Stimulated activated naive B cell treated with anti-CD40 and anti-IgM and Interleukin-4, amounts not matched to agents 10 μg/mL and 1 μg/mL and 100 μg/mL, for 72 hours (primary cell): ENCODE measurements around the gene OTX1.

Experiments used
- ATAC-seq, 2 donors: fragments of 150-1000 bp; cut with Tn5 transposase; replicated peaks; 2 replicates each; pipeline ENCODE4 v1.10.0; 2021; ENCODE audit warnings: moderate library complexity in 1 of 2
- DNase-seq: peaks from one replicate; pipeline ENCODE4 v3.0.0; 2021
- H3K27ac Mint-ChIP-seq: one replicate; pipeline ENCODE4 v1.8.0; 2022; ENCODE audit warnings: mild to moderate bottlenecking, mixed read lengths
- H3K27me3 Mint-ChIP-seq, 2 donors: one replicate each; pipeline ENCODE4 v1.8.0; 2022; ENCODE audit warnings: mixed read lengths in 2 of 2
- H3K36me3 Mint-ChIP-seq, 2 donors: one replicate each; pipeline ENCODE4 v1.8.0; 2022; ENCODE audit warnings: mixed read lengths in 2 of 2, mild to moderate bottlenecking in 1 of 2
- H3K4me1 Mint-ChIP-seq, 2 donors: one replicate each; pipeline ENCODE4 v1.8.0; 2022; ENCODE audit warnings: mixed read lengths in 2 of 2, mild to moderate bottlenecking in 1 of 2
- H3K4me3 Mint-ChIP-seq, 2 donors: one replicate each; pipeline ENCODE4 v1.8.0; 2022; ENCODE audit warnings: mild to moderate bottlenecking in 2 of 2, mixed read lengths in 2 of 2, moderate library complexity in 1 of 2
- H3K9me3 Mint-ChIP-seq, 2 donors: one replicate each; pipeline ENCODE4 v1.8.0; 2022; ENCODE audit warnings: mixed read lengths in 2 of 2, mild to moderate bottlenecking in 1 of 2

OTX1 gene

GRCh38 chr2:63035169-63035568, 15.5 kb upstream of the OTX1 start:
- DNase-seq: no peak
- ATAC-seq: no peak
- Mint-ChIP-seq H3K4me1 (no peaks in the 10 kb centered on the region), H3K27ac (no peak overlapping the region), H3K9me3 (no peaks in the 10 kb centered on the region), H3K4me3 (no peak overlapping the region), H3K27me3 (no peaks in the 10 kb centered on the region), H3K36me3 (peaks cover 4 to 6% of the 10 kb centered on the region in 2 donors)

- DNase-seq (no peak), ATAC-seq (no peak)
- no peak overlapping the region for H3K27ac Mint-ChIP-seq
- no peaks in the 10 kb centered on the region for H3K27me3 Mint-ChIP-seq
- no peaks in the 10 kb centered on the region for H3K9me3 Mint-ChIP-seq
- no peaks in the 10 kb centered on the region for H3K4me1 Mint-ChIP-seq
- H3K36me3 Mint-ChIP-seq: peaks cover 4 to 5% of the 10 kb centered on the region in 2 donors
- H3K4me3 Mint-ChIP-seq: no peak overlapping the region
Measured at GRCh38 chr2:63035660-63036059, 15.0 kb upstream of the OTX1 start.

GRCh38 chr2:63038034-63038433, 12.6 kb upstream of the OTX1 start:
- H3K4me1 Mint-ChIP-seq: no peaks in the 10 kb centered on the region
- no peak overlapping the region for H3K27ac Mint-ChIP-seq
- no peak overlapping the region for H3K4me3 Mint-ChIP-seq
- H3K9me3 Mint-ChIP-seq: no peaks in the 10 kb centered on the region
- H3K36me3 Mint-ChIP-seq: peaks cover 4 to 5% of the 10 kb centered on the region in 2 donors
- DNase-seq: no peak
- no peaks in the 10 kb centered on the region for H3K27me3 Mint-ChIP-seq
- no peak for ATAC-seq

GRCh38 chr2:63040586-63040985, 10.0 kb upstream of the OTX1 start:
- H3K4me3 Mint-ChIP-seq: no peak overlapping the region
- H3K27ac Mint-ChIP-seq: no peak overlapping the region
- no peaks in the 10 kb centered on the region for H3K4me1 Mint-ChIP-seq
- H3K27me3 Mint-ChIP-seq: peaks cover 20 to 22% of the 10 kb centered on the region in 2 donors
- no peaks in the 10 kb centered on the region for H3K9me3 Mint-ChIP-seq
- H3K36me3 Mint-ChIP-seq: peaks cover 18 to 21% of the 10 kb centered on the region in 2 donors
- ATAC-seq (no peak), DNase-seq (no peak)

- no peak overlapping the region for H3K27ac Mint-ChIP-seq
- no peaks in the 10 kb centered on the region for H3K9me3 Mint-ChIP-seq
- no peak for ATAC-seq
- no peak overlapping the region for H3K4me3 Mint-ChIP-seq
- H3K36me3 Mint-ChIP-seq: peaks cover 19 to 30% of the 10 kb centered on the region in 2 donors
- DNase-seq: no peak
- H3K27me3 Mint-ChIP-seq: peaks cover 28 to 29% of the 10 kb centered on the region in 2 donors
- H3K4me1 Mint-ChIP-seq: peaks cover under 1 to 2% of the 10 kb centered on the region in 2 donors
Measured at GRCh38 chr2:63041592-63041991, 9.0 kb upstream of the OTX1 start.

- ATAC-seq: no peak
- Mint-ChIP-seq H3K4me1 (peaks cover 16 to 33% of the 10 kb centered on the region in 2 donors), H3K27me3 (peaks cover 50 to 57% of the 10 kb centered on the region in 2 donors), H3K36me3 (peaks cover 16 to 26% of the 10 kb centered on the region in 2 donors), H3K4me3 (no peak overlapping the region), H3K9me3 (no peaks in the 10 kb centered on the region), H3K27ac (no peak overlapping the region)
- DNase-seq: no peak
Measured at GRCh38 chr2:63044362-63045327, 6.0 kb upstream of the OTX1 start.

GRCh38 chr2:63046552-63046951, 4.1 kb upstream of the OTX1 start:
- Mint-ChIP-seq H3K27ac (no peak overlapping the region), H3K4me1 (peaks cover 23 to 39% of the 10 kb centered on the region in 2 donors), H3K36me3 (peaks cover 17 to 26% of the 10 kb centered on the region in 2 donors), H3K4me3 (peak overlapping the region in 1 of 2 donors; percentile 5), H3K27me3 (peaks cover 60 to 69% of the 10 kb centered on the region in 2 donors), H3K9me3 (no peaks in the 10 kb centered on the region)
- DNase-seq (no peak), ATAC-seq (no peak)

- H3K9me3 Mint-ChIP-seq: no peaks in the 10 kb centered on the region
- ATAC-seq (no peak), DNase-seq (no peak)
- H3K27ac Mint-ChIP-seq: no peak overlapping the region
- H3K27me3 Mint-ChIP-seq: peaks cover 60 to 73% of the 10 kb centered on the region in 2 donors
- H3K36me3 Mint-ChIP-seq: peaks cover 17 to 26% of the 10 kb centered on the region in 2 donors
- H3K4me1 Mint-ChIP-seq: peaks cover 24 to 43% of the 10 kb centered on the region in 2 donors
- H3K4me3 Mint-ChIP-seq: peak overlapping the region; percentile 65 to 88
Measured at GRCh38 chr2:63046961-63047320, 3.7 kb upstream of the OTX1 start.

- peaks cover 30 to 50% of the 10 kb centered on the region in 2 donors for H3K4me1 Mint-ChIP-seq
- H3K27ac Mint-ChIP-seq: peak overlapping the region; percentile 16
- DNase-seq (no peak), ATAC-seq (no peak)
- H3K36me3 Mint-ChIP-seq: peaks cover 17 to 26% of the 10 kb centered on the region in 2 donors
- peaks cover 67 to 80% of the 10 kb centered on the region in 2 donors for H3K27me3 Mint-ChIP-seq
- H3K9me3 Mint-ChIP-seq: no peaks in the 10 kb centered on the region
- H3K4me3 Mint-ChIP-seq: peak overlapping the region; percentile 65 to 88
Measured at GRCh38 chr2:63047321-63048279, 3.0 kb upstream of the OTX1 start.

GRCh38 chr2:63048367-63049171, 2.1 kb upstream of the OTX1 start:
- H3K36me3 Mint-ChIP-seq: peaks cover 17 to 25% of the 10 kb centered on the region in 2 donors
- peak overlapping the region; percentile 16 for H3K27ac Mint-ChIP-seq
- H3K9me3 Mint-ChIP-seq: no peaks in the 10 kb centered on the region
- peak overlapping the region; percentile 65 to 88 for H3K4me3 Mint-ChIP-seq
- ATAC-seq: no peak
- peaks cover 75 to 87% of the 10 kb centered on the region in 2 donors for H3K27me3 Mint-ChIP-seq
- H3K4me1 Mint-ChIP-seq: peaks cover 39 to 59% of the 10 kb centered on the region in 2 donors
- DNase-seq: no peak

- H3K27ac Mint-ChIP-seq: peak overlapping the region; percentile 72
- DNase-seq (no peak), ATAC-seq (no peak)
- peaks cover 75 to 90% of the 10 kb centered on the region in 2 donors for H3K27me3 Mint-ChIP-seq
- H3K36me3 Mint-ChIP-seq: peaks cover 15 to 20% of the 10 kb centered on the region in 2 donors
- H3K4me1 Mint-ChIP-seq: peaks cover 43 to 68% of the 10 kb centered on the region in 2 donors
- peak overlapping the region; percentile 86 to 88 for H3K4me3 Mint-ChIP-seq
- H3K9me3 Mint-ChIP-seq: no peaks in the 10 kb centered on the region
Measured at GRCh38 chr2:63049211-63049969, 1.2 kb upstream of the OTX1 start.

GRCh38 chr2:63049970-63050333, 678 bp upstream of the OTX1 start:
- DNase-seq (no peak), ATAC-seq (peak; percentile 33)
- peak overlapping the region; percentile 72 for H3K27ac Mint-ChIP-seq

More at GRCh38 chr2:63049970-63050333, 678 bp upstream of the OTX1 start:
- Mint-ChIP-seq H3K9me3 (no peaks in the 10 kb centered on the region), H3K4me1 (peaks cover 49 to 73% of the 10 kb centered on the region in 2 donors), H3K4me3 (peak overlapping the region; percentile 86 to 88), H3K27me3 (peaks cover 75 to 90% of the 10 kb centered on the region in 2 donors), H3K36me3 (peaks cover 10 to 17% of the 10 kb centered on the region in 2 donors)
